Endothelial cell (in vitro differentiated cells): ENCODE results near the gene DES. TPM values are rescaled to one million over a fixed set of nuclear protein-coding genes. Genes with fewer than 3 reads are reported as not detected.

Experiments used
- DNase-seq: peaks from one replicate; pipeline ENCODE4 v3.0.0; 2021; ENCODE audit warnings: low spot score
- H3K27ac Mint-ChIP-seq: one replicate; pipeline ENCODE4 v1.8.0; 2021; ENCODE audit warnings: mixed read lengths, inconsistent platforms; ENCODE audit not compliant: unreplicated experiment
- H3K27me3 Mint-ChIP-seq: one replicate; pipeline ENCODE4 v1.8.0; 2021; ENCODE audit warnings: mild to moderate bottlenecking, moderate library complexity, mixed read lengths, inconsistent platforms; ENCODE audit not compliant: unreplicated experiment
- H3K36me3 Mint-ChIP-seq: one replicate; pipeline ENCODE4 v1.8.0; 2021; ENCODE audit warnings: mild to moderate bottlenecking, low read depth, mixed read lengths, inconsistent platforms; ENCODE audit not compliant: unreplicated experiment
- H3K4me1 Mint-ChIP-seq: one replicate; pipeline ENCODE4 v1.8.0; 2021; ENCODE audit warnings: mild to moderate bottlenecking, mixed read lengths, inconsistent platforms; ENCODE audit not compliant: unreplicated experiment
- H3K4me3 Mint-ChIP-seq: one replicate; pipeline ENCODE4 v1.8.0; 2021; ENCODE audit warnings: mild to moderate bottlenecking, mixed read lengths, inconsistent platforms; ENCODE audit not compliant: unreplicated experiment
- H3K9me3 Mint-ChIP-seq: one replicate; pipeline ENCODE4 v1.8.0; 2021; ENCODE audit warnings: mixed read lengths, inconsistent platforms; ENCODE audit not compliant: unreplicated experiment
- CTCF ChIP-seq: fragments of 200-600 bp; sonication (generic); IDR thresholded peaks from one replicate; pipeline ENCODE4 v1.5.0; 2021; ENCODE audit warnings: antibody characterized with exemption; ENCODE audit not compliant: unreplicated experiment
- total RNA-seq: library from RNA; stranded (reverse); fragmentation: NEBNext Ultra II Directional; extraction: Animal tissue kit (Norgen Biotek cat#: 25700); gene quantifications from one replicate; pipeline ENCODE4 v1.2.1, GENCODE V29; 2021; ENCODE audit not compliant: unreplicated experiment

The DES gene
- total RNA-seq, 1 donor from 2014 or later: 0.10 TPM

GRCh38 chr2:219434468-219434717 lies 16.2 kb downstream of the DES start:
- Mint-ChIP-seq H3K4me1 (peaks cover 5% of the 10 kb centered on the region), H3K36me3 (no peaks in the 10 kb centered on the region), H3K27me3 (peaks cover 14% of the 10 kb centered on the region), H3K4me3 (no peak overlapping the region), H3K27ac (no peak overlapping the region), H3K9me3 (no peaks in the 10 kb centered on the region)
- TF ChIP-seq CTCF: no peak
- DNase-seq: no peak

GRCh38 chr2:219434718-219435525 lies 16.7 kb downstream of the DES start, which contains the start of gene SPEG:
TSS of gene SPEG (plus strand) at chr2:219434843. CDS start at chr2:219434978, 135 bp downstream.
- Mint-ChIP-seq H3K27ac (no peak within 1 kb of the TSS), H3K4me3 (no peak within 1 kb of the TSS), H3K36me3 (no peaks in the 10 kb centered on the region), H3K4me1 (peaks cover 5% of the 10 kb centered on the region), H3K9me3 (no peaks in the 10 kb centered on the region), H3K27me3 (peaks cover 17% of the 10 kb centered on the region)
- TF ChIP-seq CTCF: no peak
- DNase-seq: no peak

- Mint-ChIP-seq H3K27ac (no peak overlapping the region), H3K27me3 (peaks cover 19% of the 10 kb centered on the region), H3K9me3 (no peaks in the 10 kb centered on the region), H3K4me1 (peaks cover 5% of the 10 kb centered on the region), H3K36me3 (peaks cover under 1% of the 10 kb centered on the region), H3K4me3 (no peak overlapping the region)
- no peak for TF ChIP-seq CTCF
- DNase-seq: no peak
These were observed 17.5 kb downstream of the DES start for GRCh38 chr2:219435701-219436100.

DNA sequence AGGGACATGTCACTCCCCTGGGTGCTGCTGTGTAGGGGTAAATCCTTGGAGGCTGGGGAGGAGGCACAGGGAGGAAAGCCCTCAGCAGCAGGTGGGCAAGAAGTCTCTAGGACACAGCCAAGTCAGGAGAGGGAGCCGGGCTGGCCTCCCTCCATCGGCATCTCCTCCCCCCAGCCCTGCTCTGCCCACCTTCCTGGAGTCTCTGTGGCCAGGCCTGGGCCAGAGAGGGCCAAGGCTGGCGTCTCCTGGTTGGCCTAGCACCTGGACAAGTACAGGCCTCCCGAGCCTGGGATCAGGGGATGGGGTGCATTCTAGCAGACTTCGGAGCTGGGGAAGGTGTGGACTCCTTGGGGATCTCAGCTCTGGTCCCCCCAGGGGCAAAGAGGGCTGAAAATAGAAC lies 18.3 kb downstream of the DES start:
- no peak for DNase-seq
- peaks cover 4% of the 10 kb centered on the region for H3K36me3 Mint-ChIP-seq
- no peak for TF ChIP-seq CTCF
- no peaks in the 10 kb centered on the region for H3K9me3 Mint-ChIP-seq
- H3K4me3 Mint-ChIP-seq: no peak overlapping the region
- peaks cover 26% of the 10 kb centered on the region for H3K27me3 Mint-ChIP-seq
- H3K27ac Mint-ChIP-seq: no peak overlapping the region
- H3K4me1 Mint-ChIP-seq: peaks cover 6% of the 10 kb centered on the region

GRCh38 chr2:219437141-219437540 lies 19.0 kb downstream of the DES start:
- no peak for TF ChIP-seq CTCF
- Mint-ChIP-seq H3K4me3 (no peak overlapping the region), H3K36me3 (peaks cover 4% of the 10 kb centered on the region), H3K4me1 (peaks cover 6% of the 10 kb centered on the region), H3K27ac (no peak overlapping the region), H3K9me3 (no peaks in the 10 kb centered on the region), H3K27me3 (peaks cover 26% of the 10 kb centered on the region)
- DNase-seq: no peak
